Hepatocyte (in vitro differentiated cells): ENCODE results near the gene PRORP. TPM values are rescaled to one million over a fixed set of nuclear protein-coding genes. Genes with fewer than 3 reads are reported as not detected.
A peak's percentile ranks its signal among the peaks of the same experiment; 100 is the strongest.

Experiments used
- DNase-seq: peaks from one replicate; pipeline ENCODE4 v3.0.0-alpha.2; 2016; ENCODE audit warnings: low spot score
- H2AFZ ChIP-seq: fragments of 200-600 bp; sonication (generic); 2 replicates; pipeline ENCODE4 v1.6.0; 2016; ENCODE audit warnings: antibody characterized with exemption, mild to moderate bottlenecking
- H3K27ac ChIP-seq: fragments of 200-600 bp; sonication (generic); 2 replicates; pipeline ENCODE4 v1.5.1; 2016; ENCODE audit warnings: mild to moderate bottlenecking
- H3K27me3 ChIP-seq: fragments of 200-600 bp; sonication (generic); 2 replicates; pipeline ENCODE4 v1.6.1; 2016
- H3K36me3 ChIP-seq: fragments of 200-600 bp; sonication (generic); replicated peaks from 2 replicates; pipeline ENCODE4 v1.5.1; 2016; ENCODE audit warnings: low read depth; ENCODE audit not compliant: insufficient read depth
- H3K4me1 ChIP-seq: fragments of 200-600 bp; sonication (generic); 2 replicates; pipeline ENCODE4 v1.5.1; 2016; ENCODE audit warnings: mild to moderate bottlenecking, moderate library complexity; ENCODE audit not compliant: insufficient read depth
- H3K4me2 ChIP-seq: fragments of 200-600 bp; sonication (generic); 2 replicates; pipeline ENCODE4 v1.6.0; 2016
- H3K4me3 ChIP-seq: fragments of 200-600 bp; sonication (generic); 2 replicates; pipeline ENCODE4 v1.5.1; 2016; ENCODE audit warnings: mild to moderate bottlenecking
- H3K79me2 ChIP-seq: fragments of 200-600 bp; sonication (generic); 2 replicates; pipeline ENCODE4 v1.6.0; 2017; ENCODE audit warnings: mild to moderate bottlenecking
- H3K9me2 ChIP-seq: fragments of 200-600 bp; sonication (generic); replicated peaks from 2 replicates; pipeline ENCODE4 v1.6.0; 2017; ENCODE audit warnings: mild to moderate bottlenecking; ENCODE audit not compliant: insufficient read depth
- H3K9me3 ChIP-seq: fragments of 200-600 bp; sonication (generic); 2 replicates; pipeline ENCODE4 v1.5.1; 2016; ENCODE audit warnings: low read depth, mild to moderate bottlenecking
- H4K20me1 ChIP-seq: fragments of 200-600 bp; sonication (generic); 2 replicates; pipeline ENCODE4 v1.6.0; 2016; ENCODE audit warnings: mild to moderate bottlenecking; ENCODE audit not compliant: insufficient read depth, poor library complexity, severe bottlenecking
- EZH2 ChIP-seq: fragments of 200-600 bp; sonication (generic); IDR thresholded peaks from 2 replicates; pipeline ENCODE4 v1.6.1; 2016; ENCODE audit warnings: antibody characterized with exemption, mild to moderate bottlenecking, borderline replicate concordance
- EZH2phosphoT487 ChIP-seq: fragments of 200-600 bp; sonication (generic); IDR thresholded peaks from one replicate; pipeline ENCODE4 v1.6.1; 2018; ENCODE audit warnings: antibody characterized with exemption, mild to moderate bottlenecking, low read depth, moderate library complexity; ENCODE audit not compliant: unreplicated experiment, severe bottlenecking
- WGBS: methylation state at CpG from one replicate; pipeline ENCODE4 v1.1.6; 2016; ENCODE audit warnings: low lambda C conversion rate; ENCODE audit errors: missing lambda C conversion rate; 5-methylcytosine and 5-hydroxymethylcytosine counted together
- polyA plus RNA-seq: library from polyadenylated mRNA; unstranded; fragments of >200 nt; fragmentation: Nextera tagmentation; extraction: Ambion mirVana; gene quantifications from 2 replicates; pipeline ENCODE4 v1.2.1, GENCODE V29; 2016
- total RNA-seq: library from RNA; depleted of rRNA; stranded (reverse); fragments of >200 nt; gene quantifications from 2 replicates; pipeline ENCODE4 v1.2.3, GENCODE V29; 2014
- TF ChIP-seq, protein P1 (sequence below): fragments of 200-600 bp; sonication (generic); IDR thresholded peaks from 2 replicates; pipeline ENCODE4 v1.5.1; 2016; ENCODE audit warnings: antibody characterized with exemption, mild to moderate bottlenecking; ENCODE audit not compliant: poor library complexity

Gene PRORP
- total RNA-seq (39.9 and 48.2 TPM in 2 replicates), polyA plus RNA-seq (19.8 and 25.8 TPM in 2 replicates)

DNA sequence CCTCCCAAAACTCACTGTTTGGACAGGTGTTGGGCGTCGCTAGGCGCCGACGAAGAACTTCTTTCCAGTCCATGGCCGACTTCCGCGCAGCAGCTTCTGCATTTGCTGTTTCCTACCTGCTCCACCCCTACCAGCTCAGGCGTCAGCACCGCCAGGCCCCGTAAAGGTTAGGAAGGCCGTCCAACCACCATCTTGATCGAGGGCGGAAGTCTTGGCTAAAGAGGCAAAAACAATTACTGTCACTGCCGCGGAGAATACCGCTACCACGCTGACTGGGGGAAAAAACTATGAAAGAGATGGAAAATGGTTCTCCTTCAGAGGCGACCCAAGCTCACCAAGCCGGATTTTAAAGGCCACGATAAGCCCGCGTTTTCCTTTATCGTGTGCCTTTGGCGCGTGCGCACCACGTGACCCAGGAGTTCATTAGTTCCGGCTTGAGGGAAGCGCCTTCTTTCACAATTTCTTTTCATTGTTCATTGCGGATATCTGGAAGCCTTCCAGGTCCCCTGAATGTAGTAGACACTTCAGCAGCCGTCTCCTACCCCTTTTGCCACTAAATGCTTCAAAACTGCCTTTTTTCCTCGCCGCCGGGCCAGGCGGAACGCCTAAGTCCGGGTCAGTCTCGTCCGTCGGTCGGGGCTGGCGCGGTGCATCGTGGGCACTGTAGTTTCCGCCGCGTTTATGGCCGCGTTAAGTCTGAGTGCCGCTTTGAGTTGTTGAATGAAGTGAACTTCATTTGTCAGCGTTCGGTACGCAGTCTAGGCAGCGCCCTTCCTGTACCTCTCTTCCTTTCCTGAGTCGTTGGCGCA lies at the start of gene PRORP, which contains the start of gene PPP2R3C:
Gene PRORP, plus strand, starts transcription at position 666 of the 809 bp plus-strand sequence. CDS start 694 bp downstream, outside the sequence.
Gene PPP2R3C, minus strand, starts transcription at position 104 of the 809 bp plus-strand sequence. Its CDS starts 31 bp downstream, at position 73.
- TF ChIP-seq, protein P1, sequence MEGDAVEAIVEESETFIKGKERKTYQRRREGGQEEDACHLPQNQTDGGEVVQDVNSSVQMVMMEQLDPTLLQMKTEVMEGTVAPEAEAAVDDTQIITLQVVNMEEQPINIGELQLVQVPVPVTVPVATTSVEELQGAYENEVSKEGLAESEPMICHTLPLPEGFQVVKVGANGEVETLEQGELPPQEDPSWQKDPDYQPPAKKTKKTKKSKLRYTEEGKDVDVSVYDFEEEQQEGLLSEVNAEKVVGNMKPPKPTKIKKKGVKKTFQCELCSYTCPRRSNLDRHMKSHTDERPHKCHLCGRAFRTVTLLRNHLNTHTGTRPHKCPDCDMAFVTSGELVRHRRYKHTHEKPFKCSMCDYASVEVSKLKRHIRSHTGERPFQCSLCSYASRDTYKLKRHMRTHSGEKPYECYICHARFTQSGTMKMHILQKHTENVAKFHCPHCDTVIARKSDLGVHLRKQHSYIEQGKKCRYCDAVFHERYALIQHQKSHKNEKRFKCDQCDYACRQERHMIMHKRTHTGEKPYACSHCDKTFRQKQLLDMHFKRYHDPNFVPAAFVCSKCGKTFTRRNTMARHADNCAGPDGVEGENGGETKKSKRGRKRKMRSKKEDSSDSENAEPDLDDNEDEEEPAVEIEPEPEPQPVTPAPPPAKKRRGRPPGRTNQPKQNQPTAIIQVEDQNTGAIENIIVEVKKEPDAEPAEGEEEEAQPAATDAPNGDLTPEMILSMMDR = no peak
- TF ChIP-seq EZH2phosphoT487 (no peak), EZH2 (no peak)
- H3K4me2 ChIP-seq = peak within 1 kb of the TSS; percentile 89
- no peaks in the 10 kb centered on the region for H3K27me3 ChIP-seq
- H3K4me1 ChIP-seq = peaks cover 23% of the 10 kb centered on the region
- no peaks in the 10 kb centered on the region for H3K9me3 ChIP-seq
- WGBS = 1% methylated on average over 55 of the region's 57 CpGs
- peak within 1 kb of the TSS; percentile 99 for H3K27ac ChIP-seq
- H3K4me3 ChIP-seq = peak within 1 kb of the TSS; percentile 53
- H4K20me1 ChIP-seq = no peaks in the 10 kb centered on the region
- H3K79me2 ChIP-seq = peaks cover 51% of the 10 kb centered on the region
- H3K36me3 ChIP-seq = no peaks in the 10 kb centered on the region
- DNase-seq = peak; percentile 91
- peak within 1 kb of the TSS; percentile 79 for H2AFZ ChIP-seq
- H3K9me2 ChIP-seq = no peaks in the 10 kb centered on the region

DNA sequence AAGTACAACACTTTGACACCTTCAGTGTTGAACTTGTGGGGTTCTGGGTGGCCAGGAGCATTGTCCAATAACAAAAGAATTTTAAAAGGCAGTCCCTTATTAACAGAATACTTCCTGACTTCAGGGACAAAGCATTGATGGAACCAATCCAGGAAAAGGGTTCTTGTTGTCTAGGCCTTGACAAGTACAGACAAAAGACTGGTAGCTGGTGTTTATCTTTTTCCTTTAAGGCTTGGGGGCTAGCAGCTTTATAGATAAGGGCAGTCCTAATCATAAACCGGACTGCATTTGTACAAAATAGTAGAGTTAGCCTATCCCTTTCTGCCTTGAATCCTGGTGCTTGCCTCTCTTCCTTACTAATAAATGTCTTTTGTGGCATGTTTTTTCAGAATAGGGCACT lies 48.9 kb upstream of the PRORP start:
- Histone ChIP-seq H4K20me1 (no peaks in the 10 kb centered on the region), H3K4me1 (peaks cover 3% of the 10 kb centered on the region), H3K9me2 (no peaks in the 10 kb centered on the region), H3K4me2 (no peak overlapping the region), H3K27me3 (no peaks in the 10 kb centered on the region), H3K27ac (no peak overlapping the region), H3K4me3 (no peak overlapping the region), H3K79me2 (peaks cover 19% of the 10 kb centered on the region), H3K36me3 (no peaks in the 10 kb centered on the region), H3K9me3 (no peaks in the 10 kb centered on the region), H2AFZ (no peak overlapping the region)
- TF ChIP-seq, protein P1 = no peak
- no peak for TF ChIP-seq EZH2
- TF ChIP-seq EZH2phosphoT487 = no peak
- DNase-seq = no peak
- WGBS = 57% methylated on average over 1 of the region's 1 CpG

DNA sequence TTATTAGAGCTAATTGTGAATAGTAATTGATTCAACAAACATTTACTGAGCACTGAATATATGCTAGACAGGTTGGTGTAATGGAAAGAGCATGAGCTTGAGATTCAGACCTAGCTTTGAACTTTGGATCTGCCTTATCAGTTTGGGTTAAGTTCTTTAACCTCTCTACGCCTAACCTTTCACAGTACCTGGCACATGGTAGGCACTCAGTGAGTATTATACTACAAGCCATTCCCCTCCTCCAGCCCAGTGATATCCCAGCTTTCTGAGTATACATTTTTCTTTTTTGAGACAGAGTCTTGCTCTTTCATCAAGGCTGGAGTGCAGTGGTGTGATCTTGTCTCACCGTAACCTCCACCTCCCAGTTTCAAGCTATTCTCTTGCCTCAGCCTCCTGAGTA lies 44.3 kb upstream of the PRORP start:
- no peak for TF ChIP-seq EZH2phosphoT487
- TF ChIP-seq, protein P1 = no peak
- Histone ChIP-seq H3K9me3 (no peaks in the 10 kb centered on the region), H4K20me1 (no peaks in the 10 kb centered on the region), H2AFZ (no peak overlapping the region), H3K36me3 (no peaks in the 10 kb centered on the region), H3K27me3 (no peaks in the 10 kb centered on the region), H3K4me3 (no peak overlapping the region), H3K79me2 (peaks cover 7% of the 10 kb centered on the region), H3K4me2 (peak overlapping the region; percentile 1), H3K27ac (peak overlapping the region; percentile 76), H3K4me1 (peaks cover 3% of the 10 kb centered on the region), H3K9me2 (no peaks in the 10 kb centered on the region)
- 84% methylated on average over 2 of the region's 2 CpGs for WGBS
- peak; percentile 25 for DNase-seq
